Activated naive CD8-positive, alpha-beta T cell treated with anti-CD3 and anti-CD28 coated beads, Interleukin-2, amount 50 U/mL, for 24 hours (primary cell): ENCODE results near the gene TMEM240.

Experiments
- ATAC-seq: fragments of 150-1000 bp; cut with Tn5 transposase; one replicate; pipeline ENCODE4 v1.10.0; 2021
- DNase-seq: peaks from one replicate; pipeline ENCODE4 v3.0.0; 2021
- H3K27ac Mint-ChIP-seq: one replicate; pipeline ENCODE4 v1.8.0; 2021; ENCODE audit warnings: mild to moderate bottlenecking, mixed read lengths
- H3K27me3 Mint-ChIP-seq: one replicate; pipeline ENCODE4 v1.8.0; 2021; ENCODE audit warnings: mixed read lengths
- H3K36me3 Mint-ChIP-seq: one replicate; pipeline ENCODE4 v1.8.0; 2021; ENCODE audit warnings: low read depth, mixed read lengths
- H3K4me1 Mint-ChIP-seq: one replicate; pipeline ENCODE4 v1.8.0; 2021; ENCODE audit warnings: mixed read lengths
- H3K4me3 Mint-ChIP-seq: one replicate; pipeline ENCODE4 v1.8.0; 2021; ENCODE audit warnings: mild to moderate bottlenecking, moderate library complexity, mixed read lengths
- H3K9me3 Mint-ChIP-seq: one replicate; pipeline ENCODE4 v1.8.0; 2021; ENCODE audit warnings: mixed read lengths

TMEM240 gene

GRCh38 chr1:1540090-1540817, at the start of gene TMEM240:
TSS of gene TMEM240 (minus strand) at chr1:1540624. CDS start at chr1:1540346, 278 bp downstream.
- no peak for ATAC-seq
- H3K27me3 Mint-ChIP-seq: no peaks in the 10 kb centered on the region
- peak; percentile 61 for DNase-seq
- no peak within 1 kb of the TSS for H3K4me3 Mint-ChIP-seq
- H3K27ac Mint-ChIP-seq: no peak within 1 kb of the TSS
- peaks cover 1% of the 10 kb centered on the region for H3K4me1 Mint-ChIP-seq
- H3K36me3 Mint-ChIP-seq: peaks cover 8% of the 10 kb centered on the region
- no peaks in the 10 kb centered on the region for H3K9me3 Mint-ChIP-seq

DNA sequence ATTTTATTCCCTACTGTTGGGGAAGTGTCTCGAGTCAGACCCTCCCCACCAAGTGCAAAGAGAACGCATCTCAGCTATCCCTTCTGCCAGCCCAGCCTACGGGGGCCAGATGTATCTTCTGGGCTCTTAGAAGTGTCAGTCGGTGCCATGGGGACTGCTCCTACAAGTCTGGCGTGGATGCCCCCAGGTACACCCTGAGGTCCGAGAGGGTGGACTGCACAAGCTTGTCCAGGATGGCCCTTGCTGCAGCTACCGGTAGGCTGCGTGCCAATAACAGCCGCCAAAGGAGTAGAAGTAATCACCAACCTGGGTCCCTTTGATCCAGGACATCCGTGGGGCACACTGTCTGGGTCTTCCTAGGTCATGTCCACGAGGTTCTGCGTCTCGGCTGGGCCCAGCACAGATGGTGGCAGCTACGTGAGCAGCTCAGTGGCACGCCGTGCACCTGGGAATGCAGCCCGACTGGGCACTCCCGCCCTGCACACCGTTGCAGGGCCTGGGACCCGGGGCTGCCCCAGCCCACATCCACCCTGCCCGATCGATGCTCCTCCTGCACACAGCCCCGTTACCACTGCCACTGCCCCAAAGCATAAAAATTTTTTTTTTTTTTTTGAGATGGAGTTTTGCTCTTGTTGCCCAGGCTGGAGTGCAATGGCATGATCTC, 43.1 kb upstream of the TMEM240 start:
- H3K27ac Mint-ChIP-seq: no peak overlapping the region
- ATAC-seq (no peak), DNase-seq (no peak)
- no peaks in the 10 kb centered on the region for H3K9me3 Mint-ChIP-seq
- H3K36me3 Mint-ChIP-seq: no peaks in the 10 kb centered on the region
- no peaks in the 10 kb centered on the region for H3K4me1 Mint-ChIP-seq
- H3K4me3 Mint-ChIP-seq: no peak overlapping the region
- peaks cover 12% of the 10 kb centered on the region for H3K27me3 Mint-ChIP-seq

DNA sequence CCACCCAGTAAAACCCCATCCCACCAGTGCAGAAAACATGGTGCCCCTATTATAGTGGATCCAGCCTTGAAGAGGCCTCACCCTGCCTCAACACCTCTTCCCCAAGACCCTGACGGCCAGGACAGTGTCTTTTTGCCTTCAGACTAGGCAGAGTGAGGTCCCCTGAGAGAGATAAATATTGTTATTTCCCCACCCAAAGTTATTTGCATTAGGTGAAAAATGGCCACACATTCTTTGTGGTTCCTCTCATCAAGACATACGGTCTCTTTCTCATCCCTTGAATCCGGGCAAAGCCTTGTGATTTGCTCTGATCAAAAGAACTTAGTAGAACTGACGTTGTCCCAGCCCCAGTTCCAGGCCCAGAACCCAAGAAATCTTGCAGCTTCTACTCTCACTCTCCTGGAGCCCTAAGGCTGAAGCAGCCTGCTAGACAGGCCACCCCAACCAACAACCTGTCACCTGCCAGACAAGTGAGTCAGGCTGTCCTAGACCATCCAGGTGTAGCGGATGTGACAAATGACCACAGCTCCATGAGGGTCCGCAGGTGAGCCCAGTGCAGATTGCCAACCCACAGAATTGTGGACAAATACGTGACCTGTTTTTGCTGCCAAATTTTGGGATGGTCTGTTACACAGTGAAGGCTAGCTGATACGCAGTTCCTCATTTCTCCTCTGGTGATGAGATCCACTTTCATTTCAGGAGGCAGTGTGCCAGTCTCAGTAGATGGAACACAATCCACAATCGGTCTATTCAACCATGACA, 42.3 kb upstream of the TMEM240 start:
- Mint-ChIP-seq H3K4me1 (no peaks in the 10 kb centered on the region), H3K27me3 (peaks cover 11% of the 10 kb centered on the region), H3K27ac (no peak overlapping the region), H3K4me3 (no peak overlapping the region), H3K9me3 (no peaks in the 10 kb centered on the region), H3K36me3 (no peaks in the 10 kb centered on the region)
- ATAC-seq: no peak
- DNase-seq: no peak

DNA sequence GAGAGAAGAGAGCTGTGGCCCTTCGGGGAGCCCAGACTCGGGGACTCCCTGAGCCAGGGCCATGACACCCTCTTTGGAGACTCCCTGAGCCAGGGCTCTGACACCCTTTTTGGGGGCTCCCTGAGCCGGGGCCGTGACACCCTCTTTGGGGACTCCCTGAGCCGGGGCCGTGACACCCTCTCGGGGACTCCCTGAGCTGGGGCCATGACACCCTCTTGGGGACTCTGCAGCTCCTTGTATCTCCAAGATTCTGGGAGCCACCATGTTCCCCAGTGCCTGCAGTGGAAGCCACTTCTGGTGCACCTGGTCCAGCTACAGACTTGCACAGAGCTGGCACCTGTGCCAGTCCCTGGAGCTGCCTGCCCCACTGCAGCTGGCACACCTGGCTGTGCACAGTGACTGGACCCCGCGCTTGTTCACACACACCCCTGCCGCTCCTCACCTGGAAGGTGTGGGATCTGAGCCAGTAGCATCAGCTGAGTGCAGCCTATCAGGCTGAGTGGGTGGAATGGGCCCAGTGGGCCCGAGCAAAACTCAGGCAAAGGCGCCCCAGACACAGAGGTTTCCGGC, 38.0 kb upstream of the TMEM240 start:
- ATAC-seq (no peak), DNase-seq (no peak)
- Mint-ChIP-seq H3K27me3 (peaks cover 5% of the 10 kb centered on the region), H3K36me3 (peaks cover 6% of the 10 kb centered on the region), H3K4me1 (peaks cover 18% of the 10 kb centered on the region), H3K9me3 (no peaks in the 10 kb centered on the region), H3K4me3 (no peak overlapping the region), H3K27ac (no peak overlapping the region)

- ATAC-seq (no peak), DNase-seq (no peak)
- H3K27me3 Mint-ChIP-seq: peaks cover 5% of the 10 kb centered on the region
- H3K36me3 Mint-ChIP-seq: peaks cover 12% of the 10 kb centered on the region
- peaks cover 23% of the 10 kb centered on the region for H3K4me1 Mint-ChIP-seq
- no peaks in the 10 kb centered on the region for H3K9me3 Mint-ChIP-seq
- no peak overlapping the region for H3K27ac Mint-ChIP-seq
- H3K4me3 Mint-ChIP-seq: no peak overlapping the region
Observed at GRCh38 chr1:1577367-1578011, 37.1 kb upstream of the TMEM240 start.

GRCh38 chr1:1574721-1575537, 34.5 kb upstream of the TMEM240 start, which contains the start of gene SSU72:
TSS of gene SSU72 (minus strand) at chr1:1574863. CDS start at chr1:1574557, 306 bp downstream.
- Mint-ChIP-seq H3K27me3 (no peaks in the 10 kb centered on the region), H3K4me1 (peaks cover 39% of the 10 kb centered on the region), H3K27ac (peak within 1 kb of the TSS; percentile 98), H3K36me3 (peaks cover 22% of the 10 kb centered on the region), H3K9me3 (no peaks in the 10 kb centered on the region), H3K4me3 (peak within 1 kb of the TSS; percentile 95)
- ATAC-seq (peak; percentile 92), DNase-seq (peak; percentile 95)

DNA sequence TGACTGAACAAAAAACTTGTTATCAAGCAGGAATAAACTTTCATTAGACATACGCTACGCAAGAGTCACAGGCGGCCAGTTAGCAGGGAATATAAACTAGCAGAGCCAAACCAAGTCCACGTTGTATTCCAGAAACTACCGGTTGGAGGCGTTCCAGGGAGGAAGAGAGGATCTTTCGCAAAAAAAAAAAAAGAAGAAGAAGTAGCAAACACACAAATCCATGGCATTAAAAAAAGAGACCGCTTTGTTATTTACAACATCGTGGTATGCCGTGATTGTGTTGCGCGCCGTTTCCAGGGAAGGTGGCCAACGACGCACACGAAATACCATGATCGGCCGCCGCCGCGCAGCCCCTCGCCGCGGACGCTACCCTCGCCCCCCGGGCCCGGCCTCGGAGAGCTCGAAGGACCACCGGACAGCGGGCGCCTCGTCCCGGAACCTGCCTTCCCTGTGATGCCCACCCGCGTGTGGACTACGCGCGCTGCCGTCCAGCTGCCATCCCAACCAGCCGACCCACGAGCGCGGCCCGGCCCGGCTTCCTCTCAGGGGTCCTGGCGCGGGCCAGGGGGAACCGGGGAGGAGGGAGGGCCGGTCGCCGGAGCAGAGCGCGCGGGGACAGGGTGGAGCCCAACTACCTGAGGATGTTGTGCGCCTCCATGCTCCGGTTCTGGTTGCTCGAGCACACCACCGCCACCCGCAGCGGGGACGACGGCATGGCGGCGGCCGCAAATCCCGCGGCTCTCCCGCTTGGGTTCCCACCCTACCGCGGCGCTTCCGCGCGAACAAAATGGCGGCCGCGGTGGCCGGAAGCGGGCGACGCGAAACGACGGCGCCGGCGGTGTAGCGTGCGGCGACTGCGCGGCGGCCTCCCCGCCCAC, 33.7 kb upstream of the TMEM240 start:
- Mint-ChIP-seq H3K27ac (peak overlapping the region; percentile 98), H3K4me1 (peaks cover 46% of the 10 kb centered on the region), H3K36me3 (peaks cover 30% of the 10 kb centered on the region), H3K4me3 (peak overlapping the region; percentile 95), H3K27me3 (no peaks in the 10 kb centered on the region), H3K9me3 (no peaks in the 10 kb centered on the region)
- peak; percentile 73 for DNase-seq
- peak; percentile 70 for ATAC-seq

GRCh38 chr1:1569341-1569740, 28.9 kb upstream of the TMEM240 start:
- Mint-ChIP-seq H3K4me3 (no peak overlapping the region), H3K27ac (peak overlapping the region; percentile 54), H3K9me3 (no peaks in the 10 kb centered on the region), H3K36me3 (peaks cover 49% of the 10 kb centered on the region), H3K4me1 (peaks cover 50% of the 10 kb centered on the region), H3K27me3 (no peaks in the 10 kb centered on the region)
- DNase-seq (no peak), ATAC-seq (no peak)

DNA sequence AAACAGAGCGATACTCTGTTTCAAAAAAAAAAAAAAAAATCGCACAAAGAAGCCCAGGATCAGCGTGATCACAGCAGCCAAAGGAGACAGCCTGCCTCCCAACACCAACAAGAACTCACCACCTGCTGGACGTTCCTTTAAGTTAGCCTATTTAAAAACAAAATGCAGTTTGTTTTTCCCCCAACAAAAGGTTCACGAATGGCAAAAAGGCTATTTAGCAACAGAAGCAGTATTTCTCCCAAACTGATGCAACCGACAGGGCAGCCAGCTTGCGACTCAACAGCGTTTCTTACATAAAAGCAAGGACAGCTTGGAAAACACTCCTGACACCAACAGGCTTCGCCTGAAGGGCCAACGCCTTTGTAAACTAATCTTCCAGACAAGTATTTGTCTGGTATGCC, 27.5 kb upstream of the TMEM240 start:
- ATAC-seq: no peak
- Mint-ChIP-seq H3K4me1 (peaks cover 44% of the 10 kb centered on the region), H3K36me3 (peaks cover 48% of the 10 kb centered on the region), H3K27ac (no peak overlapping the region), H3K27me3 (no peaks in the 10 kb centered on the region), H3K9me3 (no peaks in the 10 kb centered on the region), H3K4me3 (no peak overlapping the region)
- no peak for DNase-seq

DNA sequence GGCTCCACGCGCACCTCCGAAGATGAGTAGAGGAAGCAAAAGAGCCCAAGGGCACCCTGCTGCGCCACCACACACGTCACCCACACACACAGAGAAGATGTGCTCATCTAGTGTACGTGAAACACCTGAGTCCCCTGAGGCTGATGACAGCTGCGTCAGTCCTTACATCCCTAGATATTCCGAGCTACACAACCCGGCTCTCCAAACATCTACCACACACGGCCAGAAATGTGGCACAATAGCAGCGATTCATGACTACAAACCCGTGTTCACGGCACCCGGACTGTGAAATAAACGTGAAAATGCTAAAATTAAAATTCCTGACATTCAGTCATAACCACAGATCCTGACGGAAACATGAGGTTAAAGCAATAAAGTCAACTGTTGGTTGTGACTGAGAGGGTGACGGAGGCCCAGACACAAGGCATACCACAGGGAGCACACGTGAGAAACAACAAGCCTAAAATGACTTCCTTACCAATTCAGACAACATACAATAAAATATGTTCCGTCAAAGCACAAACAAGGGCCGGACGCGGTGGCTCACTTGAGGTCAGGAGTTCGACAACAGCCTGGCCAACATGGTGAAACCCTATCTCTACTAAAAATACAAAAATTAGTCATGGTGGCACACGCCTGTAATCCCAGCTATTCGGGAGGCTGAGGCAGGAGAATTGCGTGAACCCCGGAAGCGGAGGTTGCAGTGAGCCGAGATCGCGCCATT, 26.9 kb upstream of the TMEM240 start:
- ATAC-seq (no peak), DNase-seq (no peak)
- H3K4me1 Mint-ChIP-seq: peaks cover 40% of the 10 kb centered on the region
- H3K9me3 Mint-ChIP-seq: no peaks in the 10 kb centered on the region
- no peak overlapping the region for H3K4me3 Mint-ChIP-seq
- peaks cover 48% of the 10 kb centered on the region for H3K36me3 Mint-ChIP-seq
- no peaks in the 10 kb centered on the region for H3K27me3 Mint-ChIP-seq
- H3K27ac Mint-ChIP-seq: peak overlapping the region; percentile 78

GRCh38 chr1:1565340-1565739, 24.9 kb upstream of the TMEM240 start:
- H3K4me1 Mint-ChIP-seq: peaks cover 30% of the 10 kb centered on the region
- peaks cover 46% of the 10 kb centered on the region for H3K36me3 Mint-ChIP-seq
- no peak overlapping the region for H3K27ac Mint-ChIP-seq
- no peaks in the 10 kb centered on the region for H3K27me3 Mint-ChIP-seq
- ATAC-seq (no peak), DNase-seq (no peak)
- H3K4me3 Mint-ChIP-seq: no peak overlapping the region
- no peaks in the 10 kb centered on the region for H3K9me3 Mint-ChIP-seq

DNA sequence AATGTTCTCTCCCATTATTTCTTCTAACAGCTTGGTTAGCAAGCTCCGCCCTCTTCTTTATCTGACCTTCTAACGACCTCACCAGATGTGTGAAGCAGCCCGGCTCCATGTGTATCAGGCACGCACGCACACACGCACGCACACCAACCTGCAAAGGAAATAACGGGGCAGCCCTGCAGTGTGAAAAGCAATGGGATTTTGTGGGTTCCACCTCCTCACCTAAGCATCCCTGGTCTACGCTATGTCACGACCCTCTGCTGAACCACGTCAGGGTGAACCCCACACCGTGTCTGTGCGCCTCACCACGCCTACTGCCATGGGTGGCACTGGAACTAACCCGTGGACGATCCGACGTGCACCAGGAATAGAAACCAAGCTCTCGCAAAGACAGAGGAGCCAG, 23.8 kb upstream of the TMEM240 start:
- DNase-seq: no peak
- no peaks in the 10 kb centered on the region for H3K9me3 Mint-ChIP-seq
- peaks cover 38% of the 10 kb centered on the region for H3K36me3 Mint-ChIP-seq
- H3K4me3 Mint-ChIP-seq: no peak overlapping the region
- H3K4me1 Mint-ChIP-seq: peaks cover 21% of the 10 kb centered on the region
- H3K27me3 Mint-ChIP-seq: no peaks in the 10 kb centered on the region
- no peak overlapping the region for H3K27ac Mint-ChIP-seq
- no peak for ATAC-seq
